Measurements from ENCODE around the gene CDK17.
"Not testable (repeated sequence)": the region's sequence is repeated elsewhere in the genome, so short reads cannot be mapped to it uniquely, and the experiment has no call there.

CDK17 gene

GRCh38 chr12:96419576-96420276 is 19.5 kb upstream of the CDK17 start:
- TF ChIP-seq, protein P1, sequence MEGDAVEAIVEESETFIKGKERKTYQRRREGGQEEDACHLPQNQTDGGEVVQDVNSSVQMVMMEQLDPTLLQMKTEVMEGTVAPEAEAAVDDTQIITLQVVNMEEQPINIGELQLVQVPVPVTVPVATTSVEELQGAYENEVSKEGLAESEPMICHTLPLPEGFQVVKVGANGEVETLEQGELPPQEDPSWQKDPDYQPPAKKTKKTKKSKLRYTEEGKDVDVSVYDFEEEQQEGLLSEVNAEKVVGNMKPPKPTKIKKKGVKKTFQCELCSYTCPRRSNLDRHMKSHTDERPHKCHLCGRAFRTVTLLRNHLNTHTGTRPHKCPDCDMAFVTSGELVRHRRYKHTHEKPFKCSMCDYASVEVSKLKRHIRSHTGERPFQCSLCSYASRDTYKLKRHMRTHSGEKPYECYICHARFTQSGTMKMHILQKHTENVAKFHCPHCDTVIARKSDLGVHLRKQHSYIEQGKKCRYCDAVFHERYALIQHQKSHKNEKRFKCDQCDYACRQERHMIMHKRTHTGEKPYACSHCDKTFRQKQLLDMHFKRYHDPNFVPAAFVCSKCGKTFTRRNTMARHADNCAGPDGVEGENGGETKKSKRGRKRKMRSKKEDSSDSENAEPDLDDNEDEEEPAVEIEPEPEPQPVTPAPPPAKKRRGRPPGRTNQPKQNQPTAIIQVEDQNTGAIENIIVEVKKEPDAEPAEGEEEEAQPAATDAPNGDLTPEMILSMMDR (IDR thresholded peaks at IDR 0.05; ENCODE audit: control insufficient read depth, extremely low read depth, insufficient read depth) = no peak
- H3K4me3 ChIP-seq (ENCODE audit: low read depth, low read length) = no peak overlapping the region
- no peak for DNase-seq (ENCODE audit: low read depth)

DNA sequence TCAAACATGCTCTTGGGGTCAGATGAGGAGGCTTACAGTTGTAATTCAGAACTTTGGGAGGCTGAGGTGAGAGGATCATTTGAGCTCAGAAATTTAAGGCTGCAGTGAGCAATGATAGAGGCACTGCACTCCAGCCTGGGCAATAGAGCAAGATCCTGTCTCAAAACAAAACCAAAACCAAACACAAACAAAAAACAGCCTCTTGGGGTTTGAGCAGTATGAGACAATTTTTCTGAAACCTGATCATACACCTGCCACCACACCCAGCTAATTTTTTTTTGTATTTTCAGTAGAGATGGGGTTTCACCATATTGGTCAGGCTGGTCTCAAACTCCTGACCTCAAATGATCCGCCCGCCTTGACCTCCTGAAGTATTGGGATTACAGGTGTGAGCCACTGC is 17.4 kb upstream of the CDK17 start:
- not testable (repeated sequence) for DNase-seq (ENCODE audit: low read depth); H3K4me3 ChIP-seq (ENCODE audit: low read depth, low read length)

DNA sequence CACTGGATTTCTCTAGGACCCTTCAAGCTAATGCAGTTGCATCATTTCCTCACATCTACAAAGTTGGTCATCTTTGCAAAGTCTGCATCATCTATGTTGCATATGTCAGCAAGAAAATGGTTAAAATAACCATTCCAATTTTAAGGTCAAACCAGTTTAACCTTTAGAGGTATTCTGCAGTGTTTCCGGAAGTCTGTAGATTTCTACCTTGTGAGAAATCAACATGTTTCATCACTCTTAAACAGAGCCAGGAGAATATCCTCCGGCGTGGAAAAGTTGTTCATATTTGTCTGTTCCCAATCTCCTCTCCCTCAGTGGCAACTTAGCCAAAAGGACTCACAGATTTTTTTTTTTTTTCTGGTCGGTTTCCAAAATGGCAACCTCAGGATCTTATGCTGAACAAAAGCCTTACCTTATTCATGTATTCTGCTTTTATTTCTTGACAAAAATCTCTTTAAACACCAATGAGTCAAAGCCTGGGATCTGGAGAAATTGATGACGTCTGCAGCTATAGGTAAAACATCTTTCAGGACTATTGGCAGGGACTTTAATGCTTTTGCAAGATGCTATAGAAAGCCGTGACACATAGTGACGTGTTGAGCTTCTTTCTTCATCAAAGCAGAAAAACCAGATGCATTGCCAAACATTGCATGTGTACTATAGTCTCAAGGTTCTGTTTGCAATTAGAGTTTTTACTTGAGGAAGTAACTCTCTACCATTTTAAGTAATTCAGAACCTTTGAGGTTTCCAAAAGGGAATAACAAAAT is 16.0 kb upstream of the CDK17 start:
- peak; percentile 52 for DNase-seq (ENCODE audit: low read depth)
- TF ChIP-seq, protein P1 (IDR thresholded peaks at IDR 0.05; ENCODE audit: control insufficient read depth, extremely low read depth, insufficient read depth) = no peak
- no peak overlapping the region for H3K4me3 ChIP-seq (ENCODE audit: low read depth, low read length)

DNA sequence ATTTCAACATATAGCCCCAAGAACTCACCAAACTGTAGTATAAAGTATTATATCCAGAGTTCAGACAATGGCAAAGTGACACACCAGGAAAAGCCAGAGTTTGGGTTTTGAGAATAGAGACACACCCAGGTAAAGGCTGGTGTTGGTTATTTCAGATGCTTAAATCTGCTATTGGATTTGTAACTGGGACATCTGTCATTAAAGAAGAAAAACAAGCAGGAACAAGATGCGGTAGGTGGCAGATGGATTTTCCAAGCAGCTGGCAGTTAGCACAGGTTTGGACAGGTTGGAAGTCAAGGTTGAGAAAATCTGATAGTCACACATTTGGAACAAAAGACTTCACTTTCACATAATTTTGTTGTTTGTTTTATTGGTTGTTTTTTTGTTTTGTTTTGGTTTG is 14.4 kb upstream of the CDK17 start:
- TF ChIP-seq, protein P1 (IDR thresholded peaks at IDR 0.05; ENCODE audit: control insufficient read depth, extremely low read depth, insufficient read depth) = no peak
- H3K4me3 ChIP-seq (ENCODE audit: low read depth, low read length) = no peak overlapping the region
- no peak for DNase-seq (ENCODE audit: low read depth)

DNA sequence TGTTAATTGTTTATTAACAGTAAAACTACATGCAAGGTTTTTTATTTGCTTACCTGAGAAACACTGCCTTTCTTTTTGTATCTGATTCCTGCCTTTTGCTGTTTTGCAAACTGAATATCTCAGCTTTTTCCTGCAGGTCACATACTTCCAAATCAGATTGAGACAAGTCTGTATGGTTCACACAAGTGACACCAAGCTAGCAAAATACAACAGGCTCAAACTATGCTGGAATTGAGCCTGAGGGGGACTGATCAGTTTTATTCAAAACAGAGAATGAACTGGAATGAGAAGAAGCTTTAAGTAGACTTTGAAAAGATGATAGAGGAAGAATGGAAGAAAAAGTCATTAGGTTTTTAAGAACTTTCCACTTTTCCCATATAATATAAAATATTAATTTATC is 12.2 kb upstream of the CDK17 start:
- DNase-seq (ENCODE audit: low read depth) = no peak
- TF ChIP-seq, protein P1 (IDR thresholded peaks at IDR 0.05; ENCODE audit: control insufficient read depth, extremely low read depth, insufficient read depth) = no peak
- no peak overlapping the region for H3K4me3 ChIP-seq (ENCODE audit: low read depth, low read length)

DNA sequence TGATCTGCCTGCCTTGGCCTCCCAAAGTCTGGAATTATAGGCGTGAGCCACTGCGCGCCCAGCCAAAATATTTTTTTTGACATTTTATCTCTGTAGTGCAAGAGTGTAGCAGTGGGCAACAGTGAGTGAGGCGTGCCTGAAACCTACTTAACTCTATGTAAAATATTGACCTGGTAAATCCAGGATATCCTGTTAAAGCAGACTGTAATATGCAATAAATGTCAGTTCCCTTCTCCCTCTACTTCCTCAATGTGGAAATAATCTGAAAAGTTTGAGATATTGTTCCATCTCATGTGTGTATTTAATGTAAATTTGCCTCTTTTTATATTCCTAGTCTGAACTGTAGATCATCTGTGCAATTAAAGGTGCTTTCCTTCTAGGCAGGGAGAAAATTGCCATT is 9.5 kb upstream of the CDK17 start:
- H3K4me3 ChIP-seq (ENCODE audit: low read depth, low read length) = no peak overlapping the region
- TF ChIP-seq, protein P1 (IDR thresholded peaks at IDR 0.05; ENCODE audit: control insufficient read depth, extremely low read depth, insufficient read depth) = no peak
- no peak for DNase-seq (ENCODE audit: low read depth)

DNA sequence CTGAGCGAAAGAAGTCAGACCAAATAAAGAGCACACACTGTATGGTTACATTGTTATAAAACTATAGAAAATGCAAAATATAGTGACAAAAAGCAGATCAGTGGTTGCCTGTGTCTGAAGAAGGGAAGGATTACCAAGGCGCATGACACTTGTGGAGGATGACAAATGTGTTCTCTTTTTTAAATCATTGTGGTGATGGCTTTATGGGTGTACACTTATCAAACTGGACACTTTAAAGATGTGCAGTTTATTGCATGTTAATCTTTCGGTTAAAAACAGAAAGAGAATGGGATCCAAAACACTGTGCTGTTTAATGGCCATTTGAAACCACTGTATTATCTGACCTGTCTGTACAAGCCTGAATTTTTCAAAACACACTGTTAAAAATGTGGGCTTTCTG is 8.8 kb upstream of the CDK17 start:
- TF ChIP-seq, protein P1 (IDR thresholded peaks at IDR 0.05; ENCODE audit: control insufficient read depth, extremely low read depth, insufficient read depth) = no peak
- no peak for DNase-seq (ENCODE audit: low read depth)
- H3K4me3 ChIP-seq (ENCODE audit: low read depth, low read length) = no peak overlapping the region

DNA sequence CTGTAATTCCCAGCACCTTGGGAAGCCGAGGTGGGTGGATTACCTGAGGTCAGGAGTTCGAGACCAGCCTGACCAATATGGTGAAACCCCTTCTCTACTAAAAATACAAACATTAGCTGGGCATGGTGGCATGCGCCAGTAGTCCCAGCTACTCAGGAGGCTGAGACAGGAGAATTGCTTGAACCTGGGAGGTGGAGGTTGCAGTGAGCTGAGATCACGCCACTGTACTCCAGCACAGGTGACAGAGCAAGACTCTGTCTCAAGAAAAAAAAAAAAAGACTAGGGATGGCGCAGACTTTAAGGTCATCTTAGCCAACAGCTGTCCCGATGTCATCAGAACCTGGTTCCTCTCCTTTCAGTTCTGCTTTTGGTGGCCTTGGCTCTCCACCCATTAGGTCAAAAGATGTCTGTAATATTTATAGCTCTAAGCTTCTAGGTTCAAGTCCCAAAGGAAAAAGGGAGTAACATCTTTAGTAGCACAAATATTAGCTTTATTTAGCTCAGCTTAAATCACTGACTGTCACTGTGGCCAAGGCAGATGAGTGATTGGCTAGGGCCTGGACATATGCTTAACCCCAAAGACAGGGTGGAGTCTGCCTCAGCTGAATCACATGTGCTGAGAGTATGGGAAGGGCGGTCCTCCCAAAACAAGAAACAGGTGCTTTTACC is 7.3 kb upstream of the CDK17 start:
- DNase-seq (ENCODE audit: low read depth); H3K4me3 ChIP-seq (ENCODE audit: low read depth, low read length): not testable (repeated sequence)

All from LNCaP clone FGC (cell line).